Mucosa of stomach (tissue), 1 donor: ENCODE data around the gene NARS2.

Source experiments
- H3K27me3 ChIP-seq: one replicate; pipeline ENCODE4 v1.7.0; 2013; ENCODE audit warnings: mild to moderate bottlenecking, low read length; ENCODE audit not compliant: control insufficient read depth, insufficient read depth
- H3K36me3 ChIP-seq: one replicate; pipeline ENCODE4 v1.7.0; 2013; ENCODE audit warnings: low read length; ENCODE audit not compliant: control insufficient read depth, insufficient read depth
- H3K4me1 ChIP-seq: one replicate; pipeline ENCODE4 v1.7.0; 2013; ENCODE audit warnings: mild to moderate bottlenecking, low read length; ENCODE audit not compliant: control insufficient read depth, insufficient read depth
- H3K4me3 ChIP-seq: one replicate; pipeline ENCODE4 v1.7.0; 2013; ENCODE audit warnings: low read length
- H3K9ac ChIP-seq: one replicate; pipeline ENCODE4 v1.7.0; 2013; ENCODE audit warnings: mild to moderate bottlenecking, low read length, moderate library complexity
- H3K9me3 ChIP-seq: one replicate; pipeline ENCODE4 v1.7.0; 2013; ENCODE audit warnings: mild to moderate bottlenecking, low read length, moderate library complexity; ENCODE audit not compliant: control insufficient read depth
- donor health status: Pancreatic carcinoma.

NARS2 gene

GRCh38 chr11:78414321-78415051 is 160.2 kb downstream of the NARS2 start:
- no peaks in the 10 kb centered on the region for H3K36me3 ChIP-seq
- H3K4me1 ChIP-seq = peaks cover 8% of the 10 kb centered on the region
- no peaks in the 10 kb centered on the region for H3K9me3 ChIP-seq
- H3K9ac ChIP-seq = no peak overlapping the region
- H3K4me3 ChIP-seq = no peak overlapping the region
- H3K27me3 ChIP-seq = no peaks in the 10 kb centered on the region

GRCh38 chr11:78408619-78409018 is 166.0 kb downstream of the NARS2 start:
- Histone ChIP-seq H3K4me3 (no peak overlapping the region), H3K4me1 (peaks cover 4% of the 10 kb centered on the region), H3K27me3 (no peaks in the 10 kb centered on the region), H3K36me3 (no peaks in the 10 kb centered on the region), H3K9me3 (no peaks in the 10 kb centered on the region), H3K9ac (no peak overlapping the region)

- Histone ChIP-seq H3K4me1 (peaks cover 13% of the 10 kb centered on the region), H3K9ac (no peak overlapping the region), H3K9me3 (no peaks in the 10 kb centered on the region), H3K36me3 (no peaks in the 10 kb centered on the region), H3K27me3 (no peaks in the 10 kb centered on the region), H3K4me3 (no peak overlapping the region)
Measured at GRCh38 chr11:78406568-78407196, 168.0 kb downstream of the NARS2 start.

GRCh38 chr11:78405805-78406204 is 168.9 kb downstream of the NARS2 start:
- Histone ChIP-seq H3K4me3 (no peak overlapping the region), H3K9me3 (no peaks in the 10 kb centered on the region), H3K9ac (no peak overlapping the region), H3K36me3 (no peaks in the 10 kb centered on the region), H3K4me1 (peaks cover 13% of the 10 kb centered on the region), H3K27me3 (no peaks in the 10 kb centered on the region)

DNA sequence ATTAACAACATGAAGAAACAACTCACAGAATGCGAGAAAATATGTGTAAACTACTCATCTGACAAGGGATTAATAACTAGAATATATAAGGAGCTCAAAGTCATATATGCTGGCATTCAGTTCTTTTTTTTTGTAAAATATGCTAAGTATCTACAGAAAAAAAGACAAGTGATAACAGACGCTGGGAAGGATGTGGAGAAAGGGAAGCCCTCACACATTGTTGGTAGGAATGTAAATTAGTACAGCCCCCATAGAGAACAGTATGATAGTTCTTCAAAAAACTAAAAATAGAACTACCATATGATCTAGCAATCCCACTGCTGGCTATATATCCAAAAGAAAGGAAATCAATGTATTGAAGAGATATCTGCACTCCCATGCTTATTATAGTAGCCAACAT is 170.9 kb downstream of the NARS2 start:
- no peaks in the 10 kb centered on the region for H3K36me3 ChIP-seq
- H3K9me3 ChIP-seq = no peaks in the 10 kb centered on the region
- H3K9ac ChIP-seq = no peak overlapping the region
- peaks cover 13% of the 10 kb centered on the region for H3K4me1 ChIP-seq
- H3K4me3 ChIP-seq = no peak overlapping the region
- no peaks in the 10 kb centered on the region for H3K27me3 ChIP-seq

DNA sequence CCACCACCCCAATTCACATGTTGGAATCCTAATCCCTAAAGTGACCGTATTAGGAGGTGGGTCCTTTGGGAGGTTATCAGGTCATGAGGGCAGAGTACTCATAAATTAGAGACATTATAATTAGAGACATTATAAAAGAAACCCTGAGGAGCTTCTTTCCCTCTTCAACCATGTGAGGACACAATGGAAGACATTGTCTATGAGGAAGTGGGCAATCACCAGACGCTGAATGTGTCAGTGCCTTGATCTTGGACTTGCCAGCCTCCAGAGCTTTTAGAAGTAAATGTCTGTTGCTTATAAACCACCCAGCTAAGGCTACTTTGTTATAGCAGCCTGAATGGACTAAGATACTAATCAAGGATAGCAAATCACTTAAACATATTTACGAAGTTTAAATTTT is 171.8 kb downstream of the NARS2 start:
- Histone ChIP-seq H3K9ac (no peak overlapping the region), H3K9me3 (no peaks in the 10 kb centered on the region), H3K36me3 (no peaks in the 10 kb centered on the region), H3K27me3 (no peaks in the 10 kb centered on the region), H3K4me1 (peaks cover 13% of the 10 kb centered on the region), H3K4me3 (no peak overlapping the region)

DNA sequence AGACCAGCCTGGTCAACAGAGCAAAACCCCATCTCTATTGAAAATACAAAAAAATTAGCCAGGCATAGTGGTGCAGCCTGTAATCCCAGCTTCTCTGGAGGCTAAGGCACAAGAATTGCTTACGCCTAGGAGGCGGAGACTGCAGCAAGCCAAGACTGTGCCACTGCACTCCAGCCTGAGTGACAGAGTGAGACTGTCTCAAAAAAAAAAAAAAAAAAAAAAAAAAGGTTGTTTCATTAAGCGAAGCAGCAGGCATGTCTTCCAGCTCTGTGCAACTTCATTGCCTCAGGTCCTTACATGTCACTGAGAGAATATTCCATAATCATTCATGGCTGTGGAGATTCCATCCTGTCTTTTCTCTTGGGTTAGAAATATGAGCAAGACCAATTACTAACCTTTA is 174.0 kb downstream of the NARS2 start:
- no peak overlapping the region for H3K4me3 ChIP-seq
- peaks cover 13% of the 10 kb centered on the region for H3K4me1 ChIP-seq
- H3K27me3 ChIP-seq = no peaks in the 10 kb centered on the region
- H3K36me3 ChIP-seq = no peaks in the 10 kb centered on the region
- no peak overlapping the region for H3K9ac ChIP-seq
- H3K9me3 ChIP-seq = no peaks in the 10 kb centered on the region

DNA sequence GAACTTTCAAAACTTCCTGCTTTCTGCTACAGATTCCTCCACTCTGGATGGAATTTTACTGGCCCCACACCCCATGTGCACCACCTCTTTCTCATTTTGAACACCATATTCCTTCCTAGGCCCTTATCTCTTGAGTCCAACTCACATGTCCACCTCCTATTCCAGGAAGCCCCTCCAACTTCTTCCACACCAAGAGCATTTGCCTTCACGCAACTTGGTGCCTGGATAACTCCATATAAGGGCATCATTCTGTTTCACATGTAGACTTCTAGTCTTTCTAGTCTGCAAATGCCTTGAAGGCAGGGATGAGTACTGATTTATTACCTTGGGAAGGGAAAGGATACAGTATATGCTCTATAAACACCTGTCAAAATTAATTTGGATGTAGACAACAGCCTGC is 174.5 kb downstream of the NARS2 start:
- Histone ChIP-seq H3K36me3 (no peaks in the 10 kb centered on the region), H3K4me1 (peaks cover 19% of the 10 kb centered on the region), H3K27me3 (no peaks in the 10 kb centered on the region), H3K9me3 (no peaks in the 10 kb centered on the region), H3K9ac (no peak overlapping the region), H3K4me3 (no peak overlapping the region)

GRCh38 chr11:78399136-78399535 is 175.5 kb downstream of the NARS2 start:
- no peak overlapping the region for H3K4me3 ChIP-seq
- no peak overlapping the region for H3K9ac ChIP-seq
- H3K36me3 ChIP-seq = no peaks in the 10 kb centered on the region
- no peaks in the 10 kb centered on the region for H3K27me3 ChIP-seq
- peaks cover 24% of the 10 kb centered on the region for H3K4me1 ChIP-seq
- no peaks in the 10 kb centered on the region for H3K9me3 ChIP-seq

DNA sequence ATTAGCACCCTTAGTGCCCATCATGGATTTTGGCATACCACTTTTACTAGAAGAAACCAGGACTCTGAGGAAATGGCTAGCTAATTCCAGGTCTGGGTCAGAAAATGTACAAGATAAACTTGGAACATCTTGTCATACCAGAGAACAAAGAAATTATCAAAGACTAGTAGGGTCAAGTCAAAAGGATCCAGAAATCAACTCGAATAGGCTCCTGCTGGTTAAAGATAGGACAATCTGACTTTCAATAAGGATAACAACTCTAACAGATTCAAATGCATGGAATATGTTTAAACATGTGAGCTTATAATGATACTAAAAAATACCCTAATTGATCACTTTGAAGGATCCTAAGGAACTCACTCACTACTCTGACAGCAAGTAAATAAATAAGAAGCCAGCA is 175.9 kb downstream of the NARS2 start:
- no peaks in the 10 kb centered on the region for H3K36me3 ChIP-seq
- H3K9ac ChIP-seq = no peak overlapping the region
- no peaks in the 10 kb centered on the region for H3K9me3 ChIP-seq
- H3K4me3 ChIP-seq = no peak overlapping the region
- H3K4me1 ChIP-seq = peaks cover 21% of the 10 kb centered on the region
- H3K27me3 ChIP-seq = no peaks in the 10 kb centered on the region

- no peaks in the 10 kb centered on the region for H3K27me3 ChIP-seq
- H3K9me3 ChIP-seq = no peaks in the 10 kb centered on the region
- no peak overlapping the region for H3K4me3 ChIP-seq
- no peaks in the 10 kb centered on the region for H3K36me3 ChIP-seq
- H3K4me1 ChIP-seq = peaks cover 11% of the 10 kb centered on the region
- H3K9ac ChIP-seq = no peak overlapping the region
Measured at GRCh38 chr11:78397398-78397797, 177.3 kb downstream of the NARS2 start.

DNA sequence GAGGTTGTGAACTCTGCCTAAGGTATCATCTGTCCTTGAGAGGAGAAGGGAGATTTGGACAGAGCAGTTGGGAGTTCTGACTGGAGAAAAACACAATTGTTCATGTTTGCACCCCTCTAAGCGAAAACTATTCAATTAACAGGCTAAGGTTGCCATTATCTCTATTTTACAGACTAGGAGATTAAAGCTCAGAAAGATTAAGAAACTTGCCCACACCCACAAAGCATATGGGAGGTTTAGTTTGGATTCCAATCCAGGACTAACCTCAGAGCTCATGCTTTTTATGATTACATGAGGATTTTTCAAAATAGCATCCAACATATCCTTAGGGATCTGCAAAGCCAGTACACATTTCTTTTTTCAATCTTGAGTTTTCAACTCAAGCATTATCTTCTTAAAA is 179.1 kb downstream of the NARS2 start:
- Histone ChIP-seq H3K9me3 (no peaks in the 10 kb centered on the region), H3K36me3 (no peaks in the 10 kb centered on the region), H3K4me3 (no peak overlapping the region), H3K27me3 (no peaks in the 10 kb centered on the region), H3K9ac (no peak overlapping the region), H3K4me1 (peaks cover 11% of the 10 kb centered on the region)
